Epithelial cell of esophagus (primary cell): ENCODE results near the gene KIAA0586.

Experiments used
- DNase-seq: peaks from one replicate; pipeline ENCODE4 v3.0.0; 2010; ENCODE audit warnings: low read depth
- H3K4me3 ChIP-seq: 2 replicates; pipeline ENCODE4 v1.5.1; 2011; ENCODE audit warnings: mild to moderate bottlenecking, low read length, control low read depth
- TF ChIP-seq, protein P1 (sequence below): IDR thresholded peaks from 2 replicates; pipeline ENCODE4 v1.5.1; 2011; ENCODE audit warnings: low read depth, mild to moderate bottlenecking, low read length, control low read depth, inconsistent platforms; ENCODE audit not compliant: insufficient read depth; ENCODE audit errors: missing control alignments

Gene KIAA0586

DNA sequence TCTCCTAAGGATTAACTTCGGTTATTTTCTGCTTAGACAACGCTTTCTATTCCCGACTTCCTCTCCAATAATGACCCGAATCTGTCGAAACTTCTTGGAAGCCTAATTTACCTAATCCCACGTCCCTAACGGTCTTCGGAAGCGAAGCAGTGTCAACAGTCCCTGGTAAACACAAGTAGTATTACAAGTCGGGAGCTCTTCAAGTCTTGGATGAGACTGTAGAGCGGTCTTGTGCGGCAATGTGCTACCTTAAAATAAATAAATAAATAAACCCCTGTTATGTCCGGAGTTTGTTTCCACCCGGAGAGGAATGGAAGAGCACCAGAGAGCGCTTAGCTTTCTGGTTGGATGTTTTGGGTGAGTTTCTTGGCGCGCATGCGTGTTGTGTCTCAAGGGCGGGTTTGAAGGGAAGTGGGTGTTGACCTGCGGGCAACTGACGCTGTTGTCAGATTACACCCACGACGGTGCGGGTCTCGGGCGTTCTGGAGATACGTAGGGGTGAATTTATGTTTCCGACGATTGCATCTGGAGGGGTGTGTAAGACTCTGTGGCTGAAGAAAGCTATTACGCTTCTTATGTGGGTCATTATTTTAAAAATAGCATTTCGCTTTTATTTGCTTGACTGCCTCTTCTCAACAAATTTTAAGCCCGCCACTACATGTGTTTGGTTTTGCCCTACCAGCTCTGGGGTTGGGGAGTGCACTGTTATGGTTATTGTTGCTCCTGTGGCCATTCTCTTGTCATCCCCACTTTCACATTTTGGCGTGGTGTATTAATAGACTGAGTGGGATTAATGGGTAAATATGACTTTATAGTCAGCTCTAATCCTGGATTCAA, at the start of gene KIAA0586, which contains the start of gene TIMM9:
TSS of gene KIAA0586 (plus strand) at position 439 of the 837 bp plus-strand sequence. CDS start 546 bp downstream, outside the sequence.
TSS of gene TIMM9 (minus strand) at position 251 of the 837 bp plus-strand sequence. CDS start 15,586 bp downstream, outside the sequence.
- TF ChIP-seq, protein P1, sequence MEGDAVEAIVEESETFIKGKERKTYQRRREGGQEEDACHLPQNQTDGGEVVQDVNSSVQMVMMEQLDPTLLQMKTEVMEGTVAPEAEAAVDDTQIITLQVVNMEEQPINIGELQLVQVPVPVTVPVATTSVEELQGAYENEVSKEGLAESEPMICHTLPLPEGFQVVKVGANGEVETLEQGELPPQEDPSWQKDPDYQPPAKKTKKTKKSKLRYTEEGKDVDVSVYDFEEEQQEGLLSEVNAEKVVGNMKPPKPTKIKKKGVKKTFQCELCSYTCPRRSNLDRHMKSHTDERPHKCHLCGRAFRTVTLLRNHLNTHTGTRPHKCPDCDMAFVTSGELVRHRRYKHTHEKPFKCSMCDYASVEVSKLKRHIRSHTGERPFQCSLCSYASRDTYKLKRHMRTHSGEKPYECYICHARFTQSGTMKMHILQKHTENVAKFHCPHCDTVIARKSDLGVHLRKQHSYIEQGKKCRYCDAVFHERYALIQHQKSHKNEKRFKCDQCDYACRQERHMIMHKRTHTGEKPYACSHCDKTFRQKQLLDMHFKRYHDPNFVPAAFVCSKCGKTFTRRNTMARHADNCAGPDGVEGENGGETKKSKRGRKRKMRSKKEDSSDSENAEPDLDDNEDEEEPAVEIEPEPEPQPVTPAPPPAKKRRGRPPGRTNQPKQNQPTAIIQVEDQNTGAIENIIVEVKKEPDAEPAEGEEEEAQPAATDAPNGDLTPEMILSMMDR = no peak
- H3K4me3 ChIP-seq = peak within 1 kb of the TSS; percentile 91
- DNase-seq = peak; percentile 99

DNA sequence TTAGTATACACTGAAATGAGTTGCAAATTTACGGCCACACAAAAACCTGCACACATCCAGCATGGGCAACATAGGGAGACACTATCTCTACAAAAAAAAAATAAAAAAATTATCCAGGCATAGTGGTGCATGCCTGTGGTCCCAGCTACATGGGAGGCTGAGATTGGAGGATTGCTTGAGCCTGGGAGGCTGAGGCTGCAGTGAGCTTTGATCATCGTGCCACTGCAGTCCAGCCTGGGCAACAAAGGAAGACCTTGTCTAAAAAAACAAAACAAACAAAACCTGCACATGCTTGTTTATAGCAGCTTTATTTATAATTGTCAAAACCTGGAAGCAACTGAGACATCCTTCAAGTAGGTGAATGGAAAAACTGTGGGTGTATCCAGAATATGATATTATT, 36.7 kb upstream of the KIAA0586 start:
- TF ChIP-seq, protein P1 = no peak
- H3K4me3 ChIP-seq = no peak overlapping the region
- no peak for DNase-seq

DNA sequence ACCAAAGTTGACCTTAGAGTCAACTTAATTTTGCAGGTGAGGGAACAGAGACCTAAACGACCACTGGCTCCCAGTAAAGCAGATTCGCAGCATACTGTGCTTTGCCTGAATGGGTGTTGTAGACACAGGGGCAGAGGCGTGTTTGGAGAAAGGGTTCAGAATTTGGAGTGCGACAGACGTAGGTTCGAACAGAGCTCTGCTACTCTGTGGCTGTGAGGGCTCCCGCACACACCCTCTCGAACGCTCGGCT, 32.0 kb upstream of the KIAA0586 start:
- DNase-seq = no peak
- TF ChIP-seq, protein P1 = peak; percentile 15
- peak overlapping the region; percentile 31 for H3K4me3 ChIP-seq

DNA sequence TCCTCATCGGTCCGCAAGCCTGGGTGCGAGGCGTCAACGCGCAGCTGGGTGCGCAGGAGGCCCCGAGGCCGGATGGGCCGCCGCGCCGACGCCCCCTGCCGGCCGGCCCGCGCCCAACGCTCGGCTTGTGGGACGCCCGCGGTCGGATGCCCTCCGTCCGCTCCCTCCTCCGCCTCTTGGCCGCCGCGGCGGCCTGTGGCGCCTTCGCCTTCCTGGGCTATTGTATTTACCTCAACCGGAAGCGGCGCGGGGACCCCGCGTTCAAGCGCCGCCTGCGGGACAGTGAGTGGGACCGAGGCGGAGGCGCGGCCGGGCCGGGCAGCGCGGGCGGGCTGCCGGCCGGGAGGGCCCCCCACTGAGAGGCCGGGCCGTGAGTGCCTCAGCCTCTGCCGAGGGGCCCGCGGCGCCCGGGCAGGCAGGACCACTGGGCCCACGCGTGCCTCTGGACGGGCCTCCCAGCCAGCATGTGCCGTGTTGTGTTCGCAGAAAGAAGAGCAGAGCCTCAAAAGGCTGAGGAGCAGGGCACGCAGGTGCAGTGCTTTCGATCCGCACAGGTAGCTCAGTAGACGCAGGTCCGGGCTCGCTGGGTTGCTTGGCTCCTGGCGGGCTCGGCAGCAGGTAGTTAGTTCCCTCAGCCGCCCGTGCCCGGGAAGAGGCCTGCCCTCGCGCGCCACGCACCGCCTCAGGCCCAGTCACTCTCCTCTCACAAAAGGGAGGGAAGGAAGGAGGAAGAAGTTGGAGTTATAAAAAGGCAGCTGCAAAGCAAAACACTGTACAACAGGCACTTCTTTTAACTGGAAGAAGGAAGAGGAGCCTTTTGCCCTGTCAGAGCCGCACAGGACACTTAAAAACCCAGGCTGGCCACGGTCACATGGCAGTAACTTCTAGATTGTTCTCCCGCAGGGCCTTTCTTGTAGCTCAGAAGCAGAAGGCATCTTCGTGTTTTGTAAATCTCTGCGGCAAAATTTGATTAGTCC, 31.4 kb upstream of the KIAA0586 start, which contains the start of gene TOMM20L:
TSS of gene TOMM20L (plus strand) at position 119 of the 977 bp plus-strand sequence. CDS start at position 147, 28 bp downstream.
- peak within 1 kb of the TSS; percentile 39 for H3K4me3 ChIP-seq
- DNase-seq = peak; percentile 80
- TF ChIP-seq, protein P1 = no peak

DNA sequence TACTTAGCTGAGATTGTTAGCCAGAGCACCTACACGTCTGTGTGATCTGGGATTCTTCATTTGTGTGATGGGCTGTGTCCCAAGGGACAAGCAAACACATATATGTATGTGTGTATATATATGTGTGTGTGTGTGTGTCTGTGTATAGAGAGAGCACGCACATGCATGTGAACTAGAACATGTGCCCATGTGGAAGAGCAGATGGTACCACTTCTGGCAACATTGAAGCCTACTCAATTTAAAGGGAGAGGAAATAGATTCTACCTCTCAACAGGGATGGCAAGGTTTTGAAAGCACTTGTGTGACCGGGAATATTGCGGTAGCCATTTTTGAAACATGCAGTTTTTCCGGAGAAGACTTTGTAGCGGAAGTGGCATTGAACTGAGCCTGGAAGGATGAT, 30.4 kb upstream of the KIAA0586 start:
- DNase-seq = no peak

DNA sequence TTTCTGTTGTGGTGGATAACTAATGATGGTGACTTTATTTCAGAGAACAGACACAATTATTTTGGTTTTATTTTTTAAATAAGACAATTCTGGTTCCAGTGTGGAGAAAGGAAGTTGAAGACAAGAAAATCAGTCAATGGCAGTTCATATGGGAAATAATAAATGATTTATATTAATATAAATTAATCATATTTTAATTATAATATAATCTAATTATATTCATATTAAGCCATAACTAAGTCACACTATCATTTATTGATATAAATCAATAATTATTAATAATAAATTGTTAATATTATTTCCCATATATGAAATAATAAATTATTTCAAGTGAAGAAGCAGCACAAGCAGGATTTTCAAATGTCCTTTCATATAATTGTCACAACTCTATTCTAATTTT, 29.0 kb upstream of the KIAA0586 start:
- TF ChIP-seq, protein P1 = no peak

More for the DNA sequence above, 30.4 kb upstream of the KIAA0586 start:
- H3K4me3 ChIP-seq = no peak overlapping the region
- TF ChIP-seq, protein P1 = no peak

More for the DNA sequence above, 29.0 kb upstream of the KIAA0586 start:
- H3K4me3 ChIP-seq = no peak overlapping the region
- no peak for DNase-seq
